HCT116 (cell line): ENCODE data around the gene GNS.

Source experiments
- EZH2 ChIP-seq: fragments of 200-600 bp; sonication (generic); IDR thresholded peaks from 2 replicates; pipeline ENCODE4 v1.6.1; 2017; ENCODE audit warnings: antibody characterized with exemption, mixed run types
- EZH2phosphoT487 ChIP-seq: fragments of 200-600 bp; IDR thresholded peaks from 2 replicates; pipeline ENCODE4 v1.6.1; 2018; ENCODE audit warnings: antibody characterized with exemption, borderline replicate concordance
- POLR2A ChIP-seq: IDR thresholded peaks from 2 replicates; pipeline ENCODE4 v1.7.0; 2011; ENCODE audit warnings: borderline replicate concordance; ENCODE audit not compliant: insufficient read depth, insufficient read length; ENCODE audit errors: extremely low read depth
- RAD21 ChIP-seq: IDR thresholded peaks from 2 replicates; pipeline ENCODE4 v1.6.1; 2012; ENCODE audit warnings: low read depth, mild to moderate bottlenecking
- SIN3A ChIP-seq: IDR thresholded peaks from 2 replicates; pipeline ENCODE4 v1.6.1; 2012; ENCODE audit warnings: low read depth
- SP1 ChIP-seq: IDR thresholded peaks from 2 replicates; pipeline ENCODE4 v1.6.1; 2012; ENCODE audit warnings: low read depth
- SRF ChIP-seq: IDR thresholded peaks from 2 replicates; pipeline ENCODE4 v1.6.1; 2012; ENCODE audit warnings: low read depth
- YY1 ChIP-seq: IDR thresholded peaks from 2 replicates; pipeline ENCODE4 v1.6.1; 2011; ENCODE audit warnings: low read length, low read depth, moderate library complexity, mild to moderate bottlenecking; ENCODE audit not compliant: insufficient replicate concordance; ENCODE audit errors: extremely low read depth
- TF ChIP-seq, protein P1 (sequence below), 3 experiments: fragments of 200-600 bp in 1 of 3; sonication (generic) in 1 of 3; IDR thresholded peaks in 2 of 3; conservative IDR thresholded peaks in 1 of 3; 2 replicates each; pipeline ENCODE4 v1.5.1; 2012 to 2017; ENCODE audit warnings: low read depth in 2 of 3, low read length in 2 of 3, antibody characterized with exemption in 1 of 3, borderline replicate concordance in 1 of 3, control low read depth in 1 of 3, mild to moderate bottlenecking in 1 of 3, mixed read lengths in 1 of 3, mixed run types in 1 of 3, moderate library complexity in 1 of 3; ENCODE audit not compliant: insufficient read depth in 1 of 3
- TF ChIP-seq, protein P2 (sequence below): IDR thresholded peaks from 2 replicates; pipeline ENCODE4 v1.6.1; 2012
- TF ChIP-seq, protein P3 (sequence below): IDR thresholded peaks from 2 replicates; pipeline ENCODE4 v1.6.1; 2011; ENCODE audit warnings: mild to moderate bottlenecking, low read length, moderate library complexity; ENCODE audit not compliant: insufficient replicate concordance; ENCODE audit errors: extremely low read depth

DNA sequence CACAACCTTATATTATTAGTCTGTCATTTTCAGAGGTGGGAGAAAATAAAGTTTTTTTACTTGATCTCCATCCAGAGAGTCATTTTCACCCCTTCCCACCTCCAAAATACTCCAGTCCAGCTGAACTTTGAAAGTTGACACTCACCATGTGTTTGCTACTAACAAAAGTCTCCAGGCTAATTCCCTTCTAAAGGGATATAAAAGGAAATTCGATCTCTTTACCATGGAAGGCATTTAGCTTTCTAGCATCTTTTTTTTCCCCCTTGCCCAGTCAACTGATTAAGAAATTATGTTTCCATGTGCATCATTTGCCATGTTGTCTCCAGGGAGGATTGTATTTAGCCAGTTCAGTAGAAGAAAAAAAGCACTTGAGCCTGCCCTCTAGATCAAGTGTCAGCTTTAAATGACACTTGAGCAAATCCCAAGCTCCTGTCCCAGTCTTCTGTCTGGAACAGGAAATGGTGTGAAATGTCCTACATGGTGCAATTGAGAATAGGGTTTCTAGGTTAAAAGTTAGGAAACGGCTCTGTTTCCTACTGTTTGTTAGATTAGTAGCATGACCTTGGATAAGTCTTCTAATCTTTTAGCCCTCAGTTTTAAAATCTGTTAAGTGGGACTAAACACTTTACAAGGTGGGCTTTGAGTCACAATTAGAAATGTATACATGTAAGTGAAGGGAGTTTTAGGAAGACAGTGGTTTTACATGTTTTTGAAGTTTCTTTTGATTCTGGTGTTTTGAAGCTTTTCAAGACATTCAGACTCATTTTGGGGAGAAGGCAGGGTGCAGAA lies 67.2 kb downstream of the GNS start:
- TF ChIP-seq, protein P1, sequence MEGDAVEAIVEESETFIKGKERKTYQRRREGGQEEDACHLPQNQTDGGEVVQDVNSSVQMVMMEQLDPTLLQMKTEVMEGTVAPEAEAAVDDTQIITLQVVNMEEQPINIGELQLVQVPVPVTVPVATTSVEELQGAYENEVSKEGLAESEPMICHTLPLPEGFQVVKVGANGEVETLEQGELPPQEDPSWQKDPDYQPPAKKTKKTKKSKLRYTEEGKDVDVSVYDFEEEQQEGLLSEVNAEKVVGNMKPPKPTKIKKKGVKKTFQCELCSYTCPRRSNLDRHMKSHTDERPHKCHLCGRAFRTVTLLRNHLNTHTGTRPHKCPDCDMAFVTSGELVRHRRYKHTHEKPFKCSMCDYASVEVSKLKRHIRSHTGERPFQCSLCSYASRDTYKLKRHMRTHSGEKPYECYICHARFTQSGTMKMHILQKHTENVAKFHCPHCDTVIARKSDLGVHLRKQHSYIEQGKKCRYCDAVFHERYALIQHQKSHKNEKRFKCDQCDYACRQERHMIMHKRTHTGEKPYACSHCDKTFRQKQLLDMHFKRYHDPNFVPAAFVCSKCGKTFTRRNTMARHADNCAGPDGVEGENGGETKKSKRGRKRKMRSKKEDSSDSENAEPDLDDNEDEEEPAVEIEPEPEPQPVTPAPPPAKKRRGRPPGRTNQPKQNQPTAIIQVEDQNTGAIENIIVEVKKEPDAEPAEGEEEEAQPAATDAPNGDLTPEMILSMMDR (IDR thresholded peaks at IDR 0.05 in 2 of 3, conservative IDR thresholded peaks at IDR 0.05 in 1 of 3; ENCODE audit: borderline replicate concordance in 1 of 3, insufficient read depth in 1 of 3, low read depth in 2 of 3, low read length in 2 of 3): no peak
- no peak for TF ChIP-seq POLR2A
- TF ChIP-seq RAD21: no peak
- TF ChIP-seq EZH2phosphoT487: no peak
- TF ChIP-seq SRF: no peak
- no peak for TF ChIP-seq YY1
- no peak for TF ChIP-seq SIN3A
- TF ChIP-seq EZH2: no peak
- TF ChIP-seq, protein P2, sequence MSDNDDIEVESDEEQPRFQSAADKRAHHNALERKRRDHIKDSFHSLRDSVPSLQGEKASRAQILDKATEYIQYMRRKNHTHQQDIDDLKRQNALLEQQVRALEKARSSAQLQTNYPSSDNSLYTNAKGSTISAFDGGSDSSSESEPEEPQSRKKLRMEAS: no peak
- no peak for TF ChIP-seq SP1
- TF ChIP-seq, protein P3, sequence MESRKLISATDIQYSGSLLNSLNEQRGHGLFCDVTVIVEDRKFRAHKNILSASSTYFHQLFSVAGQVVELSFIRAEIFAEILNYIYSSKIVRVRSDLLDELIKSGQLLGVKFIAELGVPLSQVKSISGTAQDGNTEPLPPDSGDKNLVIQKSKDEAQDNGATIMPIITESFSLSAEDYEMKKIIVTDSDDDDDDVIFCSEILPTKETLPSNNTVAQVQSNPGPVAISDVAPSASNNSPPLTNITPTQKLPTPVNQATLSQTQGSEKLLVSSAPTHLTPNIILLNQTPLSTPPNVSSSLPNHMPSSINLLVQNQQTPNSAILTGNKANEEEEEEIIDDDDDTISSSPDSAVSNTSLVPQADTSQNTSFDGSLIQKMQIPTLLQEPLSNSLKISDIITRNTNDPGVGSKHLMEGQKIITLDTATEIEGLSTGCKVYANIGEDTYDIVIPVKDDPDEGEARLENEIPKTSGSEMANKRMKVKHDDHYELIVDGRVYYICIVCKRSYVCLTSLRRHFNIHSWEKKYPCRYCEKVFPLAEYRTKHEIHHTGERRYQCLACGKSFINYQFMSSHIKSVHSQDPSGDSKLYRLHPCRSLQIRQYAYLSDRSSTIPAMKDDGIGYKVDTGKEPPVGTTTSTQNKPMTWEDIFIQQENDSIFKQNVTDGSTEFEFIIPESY: no peak
